ENCODE results near the gene NRGN. TPM values are rescaled to one million over a fixed set of nuclear protein-coding genes. Genes with fewer than 3 reads are reported as not detected.
A peak's percentile ranks its signal among the peaks of the same experiment; 100 is the strongest.

The NRGN gene
- total and polyA plus RNA-seq, 3 donors from 2014 or later = 3.0 to 10.4 (median 5.5) TPM

DNA sequence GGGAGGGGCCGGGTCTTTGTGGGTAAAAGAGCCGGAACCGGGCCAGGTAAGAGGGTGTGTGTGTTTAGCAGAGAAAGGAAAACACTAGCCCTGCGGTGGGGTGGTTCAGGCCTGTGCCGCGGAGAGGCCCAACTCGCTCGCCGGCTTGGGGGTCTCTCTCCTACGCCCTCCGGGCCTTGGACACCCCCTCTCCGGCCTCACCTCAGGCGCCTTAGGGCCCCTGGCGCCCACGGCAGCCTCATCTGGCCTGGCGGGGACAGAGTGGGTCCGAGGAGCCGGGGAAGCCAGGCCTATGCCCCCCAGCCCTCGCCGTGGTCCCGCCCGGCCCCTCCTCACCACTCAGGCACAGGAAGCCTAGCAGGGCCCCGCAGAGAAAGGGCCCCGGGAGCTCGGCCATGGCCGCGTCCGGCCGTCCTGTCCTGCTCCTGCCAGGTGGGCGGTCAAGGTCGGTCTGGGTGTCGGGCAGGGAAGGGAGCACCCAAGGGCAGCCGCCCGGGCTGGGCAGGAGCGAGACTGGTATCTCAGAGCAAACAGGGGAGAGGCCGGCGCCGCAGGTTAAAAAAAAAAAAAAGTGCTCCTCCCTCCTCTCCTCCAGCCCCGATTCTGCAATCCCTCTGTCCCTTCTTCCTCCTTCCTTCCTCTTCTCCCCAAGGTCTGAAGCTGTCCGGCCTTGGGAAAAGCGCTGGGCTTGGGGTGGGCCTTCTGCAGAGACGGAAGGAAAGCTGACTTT lies 12.2 kb downstream of the NRGN start, which contains the start of gene VSIG2:
Gene VSIG2, minus strand, starts transcription at position 515 of the 730 bp plus-strand sequence. Its CDS starts 118 bp downstream, at position 397.
- H3K4me3 ChIP-seq = peak within 1 kb of the TSS in 1 of 2 donors; percentile 43
- no peak within 1 kb of the TSS for H3K27ac ChIP-seq
- no peaks in the 10 kb centered on the region for H3K27me3 ChIP-seq
- H3K4me1 ChIP-seq = peaks cover 5% of the 10 kb centered on the region
- 14 to 18% methylated on average over 19 to 41 of the region's 42 CpGs for WGBS, 2 donors
- no peaks in the 10 kb centered on the region for H3K36me3 ChIP-seq (ENCODE audit: low read depth, missing control alignments)
- no peaks in the 10 kb centered on the region for H3K9me3 ChIP-seq
- intact Hi-C loops (cut with DNase I; ENCODE audit: low total_unique reads) = no loop called here
- DNase-seq = no peak
- TF ChIP-seq POLR2A (IDR thresholded peaks at IDR 0.05) (no peak), CTCF (IDR thresholded peaks at IDR 0.05) (no peak)

- Histone ChIP-seq H3K4me1 (peaks cover 5% of the 10 kb centered on the region), H3K9me3 (no peaks in the 10 kb centered on the region), H3K36me3 (ENCODE audit: low read depth, missing control alignments) (no peaks in the 10 kb centered on the region), H3K27me3 (no peaks in the 10 kb centered on the region), H3K4me3 (no peak overlapping the region), H3K27ac (no peak overlapping the region)
- 20 to 42% methylated on average over 10 of the region's 10 CpGs for WGBS, 2 donors
- intact Hi-C loops (cut with DNase I; ENCODE audit: low total_unique reads) = no loop called here
- no peak for TF ChIP-seq POLR2A (IDR thresholded peaks at IDR 0.05)
- no peak for TF ChIP-seq CTCF (IDR thresholded peaks at IDR 0.05)
- no peak for DNase-seq
Measured at GRCh38 chr11:124752471-124753102, 12.8 kb downstream of the NRGN start.

- intact Hi-C loops (cut with DNase I; ENCODE audit: low total_unique reads) = no loop called here
- no peak overlapping the region for H3K27ac ChIP-seq
- no peak overlapping the region for H3K4me3 ChIP-seq
- TF ChIP-seq CTCF (IDR thresholded peaks at IDR 0.05) (no peak), POLR2A (IDR thresholded peaks at IDR 0.05) (no peak)
- peaks cover 8% of the 10 kb centered on the region for H3K4me1 ChIP-seq
- H3K36me3 ChIP-seq (ENCODE audit: low read depth, missing control alignments) = no peaks in the 10 kb centered on the region
- H3K27me3 ChIP-seq = no peaks in the 10 kb centered on the region
- no peak for DNase-seq
- no peaks in the 10 kb centered on the region for H3K9me3 ChIP-seq
Measured at GRCh38 chr11:124753205-124753604, 13.5 kb downstream of the NRGN start.

DNA sequence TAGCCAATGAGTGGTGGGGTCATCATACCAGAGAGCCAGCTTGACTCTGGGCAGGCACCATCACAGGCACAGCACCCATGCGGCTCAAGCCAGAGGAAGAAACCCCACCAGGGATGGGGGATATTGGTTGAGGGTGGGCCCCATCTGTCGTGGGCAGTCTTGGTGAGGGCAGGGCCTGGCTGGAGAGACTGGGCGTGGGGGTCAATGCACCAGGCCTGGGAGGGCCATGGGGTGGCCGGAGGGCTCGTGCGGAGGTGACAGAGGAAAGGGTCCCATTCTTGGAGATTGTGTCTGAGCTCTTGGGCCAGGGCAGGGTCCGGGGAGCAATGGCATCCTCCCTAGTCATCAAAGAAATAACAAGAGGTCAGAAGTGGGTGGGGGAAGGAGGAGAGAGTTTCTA lies 13.9 kb downstream of the NRGN start:
- H3K9me3 ChIP-seq = no peaks in the 10 kb centered on the region
- no peaks in the 10 kb centered on the region for H3K36me3 ChIP-seq (ENCODE audit: low read depth, missing control alignments)
- TF ChIP-seq CTCF (IDR thresholded peaks at IDR 0.05) (no peak), POLR2A (IDR thresholded peaks at IDR 0.05) (no peak)
- intact Hi-C loops (cut with DNase I; ENCODE audit: low total_unique reads) = no loop called here
- no peak for DNase-seq
- H3K4me1 ChIP-seq = peaks cover 12% of the 10 kb centered on the region
- no peaks in the 10 kb centered on the region for H3K27me3 ChIP-seq
- 82 to 89% methylated on average over 6 to 7 of the region's 7 CpGs for WGBS, 2 donors
- H3K4me3 ChIP-seq = no peak overlapping the region
- H3K27ac ChIP-seq = no peak overlapping the region
